ENCODE results near the gene NAA38.

GRCh38 chr17:7864995-7865650 is 7.8 kb upstream of the NAA38 start:
- TF ChIP-seq POLR2AphosphoS5 (IDR thresholded peaks at IDR 0.05; ENCODE audit: borderline replicate concordance, low read depth, low read length), result no peak
- no peak for TF ChIP-seq EZH2 (IDR thresholded peaks at IDR 0.05)
